Psoas muscle (tissue), 8 donors: ENCODE results near the gene KDF1. TPM values are rescaled to one million over a fixed set of nuclear protein-coding genes. Genes with fewer than 3 reads are reported as not detected.

Experiments used
- ATAC-seq, 4 donors: fragments of 200-7000 bp; cut with Tn5 transposase; one replicate each; pipeline ENCODE4 v1.9.1; 2020; ENCODE audit warnings: moderate library complexity in 3 of 4, mild to moderate bottlenecking in 2 of 4
- DNase-seq, 2 donors: peaks; one replicate each; pipeline ENCODE4 v3.0.0-alpha.2; 2020
- H3K27ac ChIP-seq: fragments of 200-600 bp; one replicate; pipeline ENCODE4 v1.8.0; 2022
- H3K27me3 ChIP-seq, 3 donors: fragments of 200-600 bp in 1 of 3; one replicate each; pipeline versions ENCODE4 v1.6.1 to v1.8.0; 2013 to 2022; ENCODE audit warnings: low read length in 2 of 3, mild to moderate bottlenecking in 2 of 3, moderate library complexity in 1 of 3; ENCODE audit not compliant: insufficient read depth in 3 of 3
- H3K36me3 ChIP-seq, 2 donors: fragments of 200-600 bp in 1 of 2; one replicate each; pipeline versions ENCODE4 v1.6.1 to v1.8.0; 2013 to 2022; ENCODE audit warnings: low read depth in 1 of 2, mild to moderate bottlenecking in 1 of 2, moderate library complexity in 1 of 2; ENCODE audit not compliant: insufficient read depth in 1 of 2
- H3K4me1 ChIP-seq: fragments of 200-600 bp; one replicate; pipeline ENCODE4 v1.8.0; 2022
- H3K4me3 ChIP-seq: fragments of 200-600 bp; one replicate; pipeline ENCODE4 v1.8.0; 2022; ENCODE audit warnings: mild to moderate bottlenecking
- H3K9me3 ChIP-seq: fragments of 200-600 bp; one replicate; pipeline ENCODE4 v1.8.0; 2022
- CTCF ChIP-seq: fragments of 200-600 bp; IDR thresholded peaks from one replicate; pipeline ENCODE4 v1.8.0; 2022; ENCODE audit warnings: antibody characterized with exemption
- WGBS, 3 donors: extraction: QIAGEN DNeasy Blood & Tissue Kit; methylation state at CpG; one replicate each; pipeline versions ENCODE4 v1.1.6 to v1.1.7; 2013; 5-methylcytosine and 5-hydroxymethylcytosine counted together
- intact Hi-C, 2 donors: fragments of 100-400 bp; cut with DNase I; formaldehyde crosslinking; loops; one replicate each; pipeline versions ENCODE4 v1.11.0 to v1.14.2; 2022
- polyA plus RNA-seq, 3 donors: library from polyadenylated mRNA; stranded (reverse); fragments of 200-250 nt; gene quantifications; one replicate each; pipeline ENCODE4 v1.2.3, GENCODE V29; 2013
- total RNA-seq, 4 donors: library from RNA; stranded (reverse); fragmentation: NEBNext Ultra II Directional in 2 of 4; extraction: Animal tissue kit (Norgen Biotek cat#: 25700) in 2 of 4; gene quantifications; one replicate each; pipeline versions ENCODE4 v1.2.1 to v1.2.4, GENCODE V29; 2021 to 2023
- donor health status: healthy with polysubstance abuse.
- donor health status: DM: no; HTN: no; CAD: no; lungs with moderate emphysema.
- donor health status: Bipolar disorder and iron deficiency.
- donor health status: healthy.
- donor health status: DM: yes; HTN: yes; CAD: no.
- donor health status: DM: no; HTN: no; CAD: no.
- donor health status: DM: no; HTN: no; CAD: no.
- donor health status: DM: yes; HTN: yes; CAD: no.

Gene KDF1
- total and polyA plus RNA-seq, 7 donors: 0.01 TPM; not detected in 6

DNA sequence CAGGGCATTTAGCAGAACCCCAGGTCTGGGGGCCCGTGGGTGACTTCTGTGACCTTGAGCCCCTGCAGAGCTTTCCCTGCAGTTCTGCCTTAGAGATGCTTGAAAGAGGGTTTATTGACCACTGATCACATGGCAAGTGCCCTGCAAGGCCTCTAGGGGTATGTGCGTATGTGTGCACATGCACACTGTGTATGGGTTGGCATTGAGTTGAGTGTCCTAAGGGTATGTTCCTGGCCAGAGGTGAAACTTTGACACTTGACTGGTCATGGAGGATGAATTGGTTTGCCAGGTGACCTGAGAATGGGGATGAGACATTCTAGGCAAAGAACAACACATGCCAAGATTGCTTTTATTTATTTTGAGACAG, 21.6 kb downstream of the KDF1 start:
- WGBS, 3 donors: 89 to 92% (median 89%) methylated on average over 2 of the region's 2 CpGs
- intact Hi-C loops: no loop called here
- no peak overlapping the region for H3K4me3 ChIP-seq
- no peak for TF ChIP-seq CTCF
- no peak overlapping the region for H3K27ac ChIP-seq
- ATAC-seq (no peak), DNase-seq (no peak)
- no peaks in the 10 kb centered on the region for H3K9me3 ChIP-seq
- no peaks in the 10 kb centered on the region for H3K27me3 ChIP-seq
- H3K36me3 ChIP-seq: peaks cover 10 to 62% of the 10 kb centered on the region in 2 donors
- H3K4me1 ChIP-seq: no peaks in the 10 kb centered on the region

- Histone ChIP-seq H3K27me3 (no peaks in the 10 kb centered on the region), H3K9me3 (no peaks in the 10 kb centered on the region), H3K36me3 (peaks cover 5 to 62% of the 10 kb centered on the region in 2 donors), H3K4me3 (no peak overlapping the region), H3K27ac (no peak overlapping the region), H3K4me1 (no peaks in the 10 kb centered on the region)
- TF ChIP-seq CTCF: no peak
- WGBS, 3 donors: 76 to 91% (median 90%) methylated on average over 4 of the region's 4 CpGs
- peak in 1 of 4 donors; percentile 30 for ATAC-seq
- intact Hi-C loops: no loop called here
- DNase-seq: no peak
These were observed 22.1 kb downstream of the KDF1 start for GRCh38 chr1:26938004-26938658.

GRCh38 chr1:26936823-26937222, 23.4 kb downstream of the KDF1 start:
- Histone ChIP-seq H3K27ac (no peak overlapping the region), H3K27me3 (no peaks in the 10 kb centered on the region), H3K4me1 (no peaks in the 10 kb centered on the region), H3K36me3 (peaks cover 0 to 61% of the 10 kb centered on the region in 2 donors), H3K9me3 (no peaks in the 10 kb centered on the region), H3K4me3 (no peak overlapping the region)
- WGBS, 3 donors: 78 to 85% (median 81%) methylated on average over 6 of the region's 6 CpGs
- no peak for TF ChIP-seq CTCF
- DNase-seq (no peak), ATAC-seq (no peak)
- intact Hi-C loops: no loop called here

- H3K27ac ChIP-seq: no peak overlapping the region
- H3K27me3 ChIP-seq: no peaks in the 10 kb centered on the region
- H3K9me3 ChIP-seq: no peaks in the 10 kb centered on the region
- no peak for ATAC-seq
- DNase-seq: no peak
- no peak for TF ChIP-seq CTCF
- H3K4me1 ChIP-seq: no peaks in the 10 kb centered on the region
- 80 to 86% (median 84%) methylated on average over 3 of the region's 3 CpGs for WGBS, 3 donors
- H3K36me3 ChIP-seq: peaks cover 3 to 81% of the 10 kb centered on the region in 2 donors
- H3K4me3 ChIP-seq: no peak overlapping the region
- intact Hi-C loops: no loop called here
These were observed 27.7 kb downstream of the KDF1 start for GRCh38 chr1:26932531-26932930.

DNA sequence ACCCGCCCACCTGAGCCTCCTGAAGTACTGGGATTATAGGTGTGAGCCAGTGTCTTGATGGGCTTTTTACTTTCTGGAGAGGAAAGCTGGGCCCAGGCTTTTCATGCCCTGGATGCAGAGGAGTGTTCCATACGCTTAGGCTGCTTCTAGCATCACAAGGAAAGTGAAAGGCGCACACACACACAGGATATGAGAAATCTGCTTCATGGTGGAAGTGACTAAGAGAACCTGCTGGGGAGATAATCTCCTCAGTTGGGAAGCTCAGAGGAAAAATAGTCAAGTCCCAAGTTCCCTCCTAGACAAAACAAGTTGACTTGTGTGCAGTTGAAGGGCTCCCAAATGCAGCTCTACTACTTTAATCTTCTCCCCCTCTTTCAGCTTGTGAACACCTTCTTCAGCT, 36.6 kb downstream of the KDF1 start:
- no peak overlapping the region for H3K27ac ChIP-seq
- ATAC-seq: no peak
- H3K9me3 ChIP-seq: no peaks in the 10 kb centered on the region
- H3K36me3 ChIP-seq: peaks cover 10 to 58% of the 10 kb centered on the region in 2 donors
- intact Hi-C loops: no loop called here
- TF ChIP-seq CTCF: no peak
- no peak for DNase-seq
- peaks cover 17% of the 10 kb centered on the region for H3K4me1 ChIP-seq
- WGBS, 3 donors: 94 to 96% (median 94%) methylated on average over 3 of the region's 3 CpGs
- no peak overlapping the region for H3K4me3 ChIP-seq
- H3K27me3 ChIP-seq: no peaks in the 10 kb centered on the region
